NOMO-1 treated with DMSO at 0.1 percent for 48 hours (cell line): ENCODE data around the gene F8.

Source experiments
- DNase-seq: peaks from one replicate; lab custom pipeline; 2025; ENCODE audit not compliant: unreplicated experiment; lab: John Stamatoyannopoulos, UW

Gene F8

DNA sequence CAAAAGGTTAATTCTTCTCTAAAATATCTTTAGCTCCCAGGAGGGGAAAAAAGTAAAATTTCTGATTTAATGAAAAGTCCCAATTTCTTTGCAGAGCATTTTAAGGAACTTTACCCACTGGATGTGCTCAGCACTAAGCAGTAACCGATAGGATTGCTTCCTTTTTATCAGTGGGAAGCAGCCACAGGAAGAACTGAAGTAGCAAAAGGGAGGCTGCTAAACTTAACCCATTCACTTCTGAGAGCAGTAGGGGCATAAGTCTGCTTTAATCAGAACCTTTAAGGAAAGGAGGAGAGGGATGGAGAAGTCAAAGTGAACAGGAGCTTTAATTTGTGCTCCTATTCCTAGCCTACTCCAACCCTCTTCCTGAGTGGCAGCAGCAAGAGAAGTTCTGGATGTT, at the start of gene F8:
TSS of gene F8 (minus strand) at position 139 of the 400 bp plus-strand sequence. CDS start 171 bp downstream, outside the sequence.
- no peak for DNase-seq

DNA sequence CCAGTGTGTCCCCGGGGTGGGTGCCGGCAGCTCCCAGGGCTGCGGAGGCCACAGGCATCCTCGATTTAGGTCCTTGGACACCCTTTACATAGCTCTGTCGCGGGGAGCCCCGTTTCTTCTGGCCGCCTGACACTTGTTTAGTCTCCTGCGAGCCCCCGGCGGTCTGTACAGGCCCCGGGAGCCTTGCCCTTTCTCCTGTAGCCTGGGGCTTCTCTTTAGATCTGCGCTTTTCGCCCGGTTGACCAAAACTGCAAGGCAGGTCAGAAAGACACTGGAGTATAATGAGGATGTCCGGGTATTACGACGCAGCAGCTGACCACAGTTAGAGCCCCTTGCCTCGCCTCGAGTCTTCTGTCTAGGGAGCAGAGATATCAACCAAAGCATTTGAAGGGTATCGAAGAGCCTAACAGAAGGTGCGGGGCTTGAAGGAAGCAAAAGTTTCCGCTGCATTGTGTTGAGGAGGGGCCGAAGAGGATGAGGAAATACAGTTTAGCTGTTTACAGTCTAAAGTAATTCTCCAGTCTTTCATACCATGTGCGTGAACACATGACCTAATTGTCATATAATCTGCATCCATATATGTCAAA, 49.3 kb upstream of the F8 start:
- DNase-seq, result no peak

DNA sequence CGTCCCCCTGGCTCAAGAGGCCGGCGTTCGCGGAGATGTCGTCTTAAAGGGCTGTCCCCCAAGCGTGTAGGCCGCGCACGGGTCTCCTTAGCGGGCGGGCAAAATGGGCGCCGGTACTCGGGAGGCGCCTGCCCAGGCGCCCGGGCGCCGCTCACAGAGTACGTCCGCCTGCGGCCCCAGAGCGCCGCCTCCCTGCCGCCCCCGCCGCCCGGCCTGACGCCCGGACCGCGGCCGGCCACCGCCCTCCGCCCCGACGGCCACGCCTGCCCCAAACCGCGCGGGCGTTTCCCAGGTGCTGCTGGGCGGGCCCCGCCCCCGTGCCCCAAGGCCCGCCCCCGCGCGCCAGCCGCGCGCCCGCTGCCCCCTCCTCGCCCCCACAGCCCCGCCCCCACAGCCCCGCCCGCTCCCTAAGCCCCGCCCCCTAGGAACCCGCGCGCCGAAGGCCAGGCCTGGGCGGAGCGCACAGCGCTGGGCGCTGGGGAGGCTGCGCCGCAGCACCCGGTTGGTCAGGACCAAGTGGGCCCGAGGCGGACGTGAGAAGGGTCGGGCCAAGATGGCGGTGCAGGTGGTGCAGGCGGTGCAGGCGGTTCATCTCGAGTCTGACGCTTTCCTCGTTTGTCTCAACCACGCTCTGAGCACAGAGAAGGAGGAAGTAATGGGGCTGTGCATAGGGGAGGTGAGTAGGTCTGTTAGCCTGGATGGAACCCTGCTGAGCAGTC, 48.6 kb upstream of the F8 start, which contains the start of the genes BRCC3, CMC4 and MTCP1:
TSS of gene BRCC3 (plus strand) at position 534 of the 719 bp plus-strand sequence. CDS start at position 554, 20 bp downstream.
TSS of gene CMC4 (minus strand) at position 162 of the 719 bp plus-strand sequence. CDS start 7,113 bp downstream, outside the sequence.
TSS of gene MTCP1 (minus strand) at position 162 of the 719 bp plus-strand sequence. CDS start 5,126 bp downstream, outside the sequence.
- DNase-seq, result peak; percentile 72

DNA sequence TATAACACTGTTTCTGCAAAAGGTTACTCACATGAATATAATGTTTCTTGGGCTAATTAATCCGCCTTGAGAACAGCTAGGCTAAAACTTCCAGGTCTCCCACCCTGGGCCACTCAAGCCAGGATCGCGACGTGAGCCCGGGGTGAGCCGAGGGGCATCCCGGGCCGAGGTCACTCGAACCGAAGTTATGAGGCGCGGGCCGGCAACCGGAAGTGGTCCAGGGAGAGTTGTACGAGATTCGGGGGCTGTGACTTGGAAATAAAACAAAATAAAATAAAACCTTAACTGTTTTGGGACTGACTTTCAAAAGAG, 48.1 kb upstream of the F8 start:
- no peak for DNase-seq

DNA sequence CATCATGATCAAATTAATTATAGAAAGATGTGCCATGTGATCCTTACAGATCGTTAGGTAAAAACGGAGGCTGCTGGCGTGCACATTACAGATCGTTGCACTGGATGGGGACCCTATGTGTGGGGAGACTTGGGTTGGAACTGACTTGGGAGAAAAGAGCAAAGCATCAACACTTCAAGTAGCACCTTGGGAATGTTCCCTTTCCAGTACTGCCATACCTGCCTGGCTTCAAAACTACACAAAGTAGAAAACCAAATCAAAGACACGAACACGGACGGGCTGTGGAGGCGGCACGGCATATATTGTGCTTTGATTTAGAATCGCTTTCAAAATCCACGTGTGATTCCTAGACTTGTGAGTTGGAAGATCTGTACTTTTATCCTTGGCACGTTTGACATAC, 47.5 kb upstream of the F8 start:
- DNase-seq, result no peak

DNA sequence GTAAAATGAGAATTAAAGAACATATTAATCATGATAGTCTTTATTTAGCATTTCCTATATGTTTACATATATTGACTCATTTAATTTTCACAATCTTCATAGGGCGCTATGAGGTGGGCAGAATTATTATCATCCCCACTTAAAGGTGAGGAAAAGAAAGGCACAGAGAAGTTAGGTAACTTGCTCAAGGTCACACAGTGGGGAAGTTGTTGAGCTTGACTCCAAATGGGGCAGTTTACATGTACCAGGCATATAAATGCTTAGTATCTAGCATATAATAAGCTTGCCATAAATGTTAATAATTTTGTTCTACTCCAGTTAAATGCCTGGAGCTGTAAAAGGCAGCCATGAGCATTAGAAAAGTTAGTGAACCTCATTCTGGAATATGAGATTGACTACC, 46.9 kb upstream of the F8 start:
- DNase-seq, result no peak

DNA sequence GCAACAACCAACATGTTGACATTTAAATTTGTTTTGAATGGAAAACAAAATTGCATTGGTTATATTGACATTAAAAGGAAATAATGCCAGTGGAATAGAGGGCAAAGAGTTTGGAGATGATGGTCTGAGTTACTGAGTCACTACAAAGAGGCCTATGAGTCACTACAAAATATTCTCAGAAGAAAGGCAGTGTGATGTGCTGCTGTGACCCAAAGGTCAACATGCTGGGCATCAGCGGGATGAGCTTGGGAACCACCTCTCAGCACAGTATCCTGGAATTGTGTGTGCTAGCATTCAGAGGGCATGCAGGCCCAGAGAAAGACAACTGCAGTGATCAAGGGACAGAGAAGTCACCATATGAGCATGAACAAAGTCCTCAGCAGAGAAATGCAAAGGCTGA, 45.6 kb upstream of the F8 start:
- no peak for DNase-seq

DNA sequence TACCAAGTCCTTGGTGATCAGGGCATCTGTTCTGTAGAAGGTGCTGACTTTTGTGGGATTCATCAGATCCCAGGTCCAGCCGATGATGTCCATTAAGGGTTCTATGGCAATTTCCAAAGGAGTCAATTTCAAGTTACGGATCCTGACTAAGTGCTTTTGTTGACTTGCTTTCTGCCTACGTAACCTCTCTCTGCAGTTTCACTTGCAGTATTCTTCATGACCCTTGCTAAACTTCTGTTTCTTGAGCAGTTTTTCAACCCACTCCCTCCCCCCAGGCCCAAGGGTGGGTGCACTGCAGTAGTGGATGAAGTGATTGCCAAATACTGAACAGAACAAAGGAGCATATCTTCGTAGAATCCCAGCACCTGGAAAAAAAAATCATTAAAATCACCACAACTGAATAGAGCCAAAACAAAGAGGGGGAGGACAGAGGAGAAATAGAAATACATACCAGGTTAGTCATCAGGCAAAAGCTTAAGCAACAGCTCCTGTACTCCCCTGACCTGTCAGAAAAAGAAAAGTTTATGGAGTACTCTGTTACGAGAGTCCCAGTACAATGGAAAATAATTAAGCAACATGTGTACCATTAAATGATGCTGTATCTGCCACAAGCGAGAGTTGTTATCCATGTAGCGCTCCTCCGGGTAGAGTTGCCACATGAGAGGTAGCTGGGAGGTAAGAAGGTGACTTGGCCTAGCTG, 42.7 kb upstream of the F8 start:
- DNase-seq, result no peak

DNA sequence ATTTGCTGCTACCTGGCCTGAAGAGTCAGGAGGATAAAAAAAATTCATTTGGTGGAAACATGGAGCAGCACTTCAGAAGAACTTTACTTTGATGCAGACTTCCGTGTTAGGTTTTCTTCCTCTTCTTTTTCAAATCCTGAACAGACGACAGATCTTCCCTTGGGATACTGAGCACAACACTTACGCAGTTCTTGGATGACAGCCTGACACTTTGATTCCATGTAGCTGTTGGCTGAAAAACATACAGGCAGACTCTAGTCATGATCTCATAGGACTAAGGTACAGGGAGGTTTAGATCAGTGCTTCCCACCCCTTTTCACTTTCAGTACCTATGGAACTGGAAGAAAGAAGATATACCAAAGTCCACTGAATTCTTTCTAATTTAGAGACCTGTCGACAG, 39.2 kb upstream of the F8 start:
- DNase-seq, result no peak

DNA sequence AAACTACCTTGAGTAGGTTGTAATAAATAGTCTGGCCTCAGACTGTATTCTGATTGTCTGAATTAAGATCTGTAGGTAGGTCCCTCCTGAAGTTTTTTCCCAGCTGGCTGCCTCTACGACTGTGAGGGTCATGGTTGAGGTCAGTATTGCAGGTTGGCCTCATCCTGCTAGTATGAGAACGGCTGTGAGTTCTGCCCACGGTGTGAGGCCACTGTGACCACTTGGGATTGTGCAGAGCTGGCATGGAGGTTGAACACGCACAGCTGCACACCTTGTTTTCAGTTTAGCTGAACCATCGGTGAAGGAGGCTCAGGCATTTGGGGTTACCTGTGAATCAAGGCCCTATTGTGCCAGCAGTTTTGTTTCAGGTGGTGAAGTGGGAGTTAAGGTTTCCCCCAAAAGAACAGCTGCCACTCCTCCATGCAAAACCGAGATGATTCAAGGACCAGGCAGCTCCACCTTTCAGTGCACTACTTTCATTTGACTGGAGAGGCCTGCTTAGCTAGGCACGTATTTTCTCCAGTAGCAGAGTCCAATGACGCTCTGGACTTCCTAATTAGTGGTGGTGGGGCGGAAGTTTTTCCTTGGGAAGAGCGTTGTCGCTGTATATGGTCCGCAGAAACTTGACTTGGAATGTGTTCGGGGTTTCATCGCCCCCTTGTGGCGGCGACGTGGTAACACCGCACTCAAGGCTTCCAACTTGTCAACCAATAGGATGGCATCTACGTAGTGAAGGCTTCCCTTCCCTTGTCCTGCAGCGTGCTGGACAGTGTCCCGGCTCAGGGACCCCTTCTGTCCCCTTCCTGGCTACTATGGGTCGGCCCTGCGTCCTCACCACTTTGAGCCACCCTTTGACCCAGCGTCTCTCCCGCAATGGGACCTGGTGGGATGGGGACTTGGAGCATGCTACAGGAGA, 34.6 kb upstream of the F8 start:
- peak; percentile 17 for DNase-seq

DNA sequence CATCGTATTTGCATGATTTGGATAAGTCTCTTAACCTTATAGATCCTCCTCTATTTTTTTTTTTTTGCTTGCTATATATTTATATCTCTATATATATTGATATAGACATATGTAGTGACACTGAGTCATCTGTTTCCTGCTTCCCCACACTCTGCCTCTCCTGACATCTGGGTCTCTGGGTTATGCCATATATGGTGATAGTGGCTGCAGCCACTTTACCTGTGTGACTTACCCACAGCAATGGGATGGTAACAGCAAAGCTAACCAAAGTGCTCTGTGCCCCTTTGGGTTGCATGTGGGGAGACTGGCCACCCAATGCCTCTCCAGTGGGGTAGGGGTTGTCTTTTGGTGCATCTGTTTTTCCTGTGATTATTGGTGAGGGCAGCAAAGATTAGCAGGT, 33.9 kb upstream of the F8 start:
- DNase-seq, result no peak

DNA sequence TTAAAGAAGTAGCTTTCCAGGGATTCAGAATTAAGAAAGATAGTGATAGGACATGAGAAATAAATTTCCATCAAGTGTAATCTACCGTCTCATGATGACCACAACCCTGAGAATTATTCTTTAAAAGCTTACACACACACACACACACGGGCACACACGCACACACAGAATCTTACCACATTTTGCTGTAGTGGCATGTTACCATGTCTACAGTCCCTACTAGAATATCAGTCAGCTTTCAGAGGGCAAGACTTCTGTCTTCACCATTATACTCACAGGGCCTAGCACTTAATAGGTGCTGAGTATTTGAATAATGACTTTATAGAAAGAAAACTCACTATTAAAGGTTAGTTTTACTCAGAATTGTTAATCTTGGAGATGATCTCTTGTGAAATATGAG, 33.0 kb upstream of the F8 start:
- no peak for DNase-seq

DNA sequence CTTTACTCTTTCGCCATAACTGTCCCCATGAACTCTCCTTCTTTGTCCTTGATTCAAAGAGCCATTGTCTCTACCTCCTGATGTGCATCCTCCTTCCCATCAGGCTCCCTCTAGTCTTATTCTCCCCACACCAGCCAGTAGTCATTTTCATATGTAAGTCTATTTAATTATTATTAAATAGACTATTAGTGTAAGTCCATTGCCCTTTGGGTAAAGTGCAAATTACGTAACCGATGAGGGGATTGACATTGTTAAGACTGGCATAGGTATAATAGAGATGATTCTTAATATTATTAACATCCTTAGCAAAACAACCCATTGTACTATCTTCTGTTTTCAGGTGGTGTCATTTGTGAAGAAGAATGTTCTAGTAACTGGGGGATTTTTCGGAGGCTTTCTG, 31.7 kb upstream of the F8 start:
- DNase-seq, result no peak

DNA sequence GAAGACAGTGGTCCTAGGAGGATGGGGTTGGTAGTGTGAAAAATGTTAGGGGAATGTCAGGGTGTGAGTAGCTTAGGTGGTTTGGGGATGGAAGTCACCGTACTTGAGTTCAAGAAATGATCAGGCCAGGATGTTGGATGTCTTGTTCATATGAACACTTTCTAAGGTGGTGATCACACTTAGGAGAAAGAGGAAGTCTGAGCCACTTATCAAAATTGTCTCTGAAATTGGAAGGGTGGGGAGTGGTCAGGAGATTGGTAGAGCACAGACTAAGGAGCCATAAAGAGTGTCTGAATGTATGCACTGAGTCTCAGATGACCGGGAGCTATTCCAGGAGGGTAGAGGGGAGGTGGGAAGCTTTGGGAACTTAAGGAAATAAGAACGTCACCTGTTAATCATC, 31.1 kb upstream of the F8 start:
- no peak for DNase-seq

DNA sequence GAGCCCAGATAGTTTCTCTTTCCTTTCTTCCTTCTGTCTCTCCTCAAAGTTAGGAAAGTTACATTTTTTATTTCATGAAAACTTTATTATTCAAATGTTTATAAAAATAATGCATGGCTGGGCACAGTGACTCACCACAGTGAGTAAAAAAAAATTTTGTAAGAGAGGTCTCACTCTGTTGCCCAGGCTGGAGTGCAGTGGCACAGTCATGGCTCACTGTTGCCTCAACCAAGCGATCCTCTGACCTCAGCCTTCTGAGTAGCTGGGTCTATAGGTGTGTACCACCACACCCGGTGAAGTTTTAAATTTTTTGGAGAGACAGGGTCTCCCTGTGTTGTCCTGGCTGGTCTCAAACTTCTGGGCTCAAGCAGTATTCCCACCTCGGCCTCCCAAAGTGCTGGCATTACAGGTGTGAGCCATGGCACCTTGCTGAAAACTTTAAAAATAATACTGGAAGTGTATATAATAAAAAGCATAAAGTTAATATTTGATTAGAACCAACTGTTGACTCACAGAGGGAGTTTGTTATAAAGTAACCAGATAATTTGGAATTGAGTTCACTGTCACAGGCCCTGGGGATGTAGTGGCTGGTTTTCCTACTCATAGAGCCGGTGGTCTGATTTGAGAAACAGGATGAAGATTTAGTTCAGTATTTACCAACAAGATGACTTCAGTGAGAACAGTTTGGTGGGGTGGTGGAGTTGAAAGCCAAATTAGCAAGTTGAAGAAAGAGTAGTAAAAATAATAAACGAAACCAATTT, 30.4 kb upstream of the F8 start:
- DNase-seq, result no peak

DNA sequence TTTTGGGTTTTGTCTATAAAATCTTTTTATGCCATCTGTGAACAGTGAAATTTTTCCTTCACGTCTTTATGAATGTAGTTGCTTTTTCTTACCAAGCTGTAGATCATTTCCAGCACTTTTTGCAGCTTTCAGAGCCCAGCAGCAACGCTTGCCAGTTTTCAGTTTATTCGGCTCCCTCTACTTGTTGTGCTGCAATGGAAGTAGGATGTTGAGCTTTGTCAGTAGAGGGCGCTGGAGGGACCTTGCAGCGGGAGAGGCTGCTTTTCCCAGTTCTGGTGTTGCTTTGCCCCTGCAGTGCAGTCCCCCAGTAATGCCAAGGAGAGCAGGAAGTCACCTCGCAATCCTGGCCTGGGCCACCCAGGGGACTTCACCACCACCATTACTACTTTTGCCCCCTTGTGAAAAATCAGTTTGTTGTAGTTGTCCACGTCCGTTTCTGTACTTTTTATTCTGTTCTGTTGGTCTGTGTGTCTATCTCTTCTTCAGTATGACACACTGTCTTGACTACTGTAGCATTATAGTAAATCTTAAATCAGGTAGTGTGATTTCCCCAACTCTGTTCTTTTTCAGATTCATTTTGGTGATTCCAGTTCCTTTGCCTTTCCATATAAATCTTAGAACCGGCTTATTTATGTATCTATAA, 26.6 kb upstream of the F8 start:
- DNase-seq, result peak; percentile 27

DNA sequence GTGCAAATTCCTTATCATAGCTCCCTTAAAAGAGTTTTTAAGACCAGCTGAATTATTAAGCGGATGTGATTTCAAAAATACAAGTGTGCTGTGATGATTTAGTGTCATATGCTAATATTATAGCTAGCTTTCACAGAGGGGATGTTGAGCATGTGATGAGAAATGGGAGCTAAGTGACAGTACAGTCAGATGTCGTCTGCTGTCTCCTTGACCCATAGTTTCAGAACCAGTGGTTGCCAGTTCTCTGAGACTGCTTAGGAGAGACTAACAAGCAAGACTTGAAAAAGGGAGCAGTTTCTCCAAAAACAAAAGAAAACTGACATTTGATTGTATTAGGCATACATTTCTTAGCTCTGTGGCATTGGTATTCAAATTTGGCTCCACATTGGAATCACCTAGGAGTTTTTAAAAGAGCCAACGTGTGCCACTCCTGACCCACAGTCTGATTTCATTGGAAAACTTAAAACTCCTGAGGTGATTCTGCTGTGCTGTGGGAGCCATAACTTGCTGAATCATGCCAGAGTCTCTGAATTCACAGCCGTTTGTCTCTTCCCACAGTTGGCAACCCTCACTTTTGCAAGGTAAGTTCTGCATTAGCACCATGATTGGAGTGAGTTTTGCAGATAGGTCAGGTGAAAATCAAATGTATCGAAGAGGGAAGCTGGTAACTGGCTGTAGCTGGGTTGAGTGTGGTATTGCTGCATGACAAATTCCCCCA, 24.4 kb upstream of the F8 start:
- DNase-seq, result no peak

DNA sequence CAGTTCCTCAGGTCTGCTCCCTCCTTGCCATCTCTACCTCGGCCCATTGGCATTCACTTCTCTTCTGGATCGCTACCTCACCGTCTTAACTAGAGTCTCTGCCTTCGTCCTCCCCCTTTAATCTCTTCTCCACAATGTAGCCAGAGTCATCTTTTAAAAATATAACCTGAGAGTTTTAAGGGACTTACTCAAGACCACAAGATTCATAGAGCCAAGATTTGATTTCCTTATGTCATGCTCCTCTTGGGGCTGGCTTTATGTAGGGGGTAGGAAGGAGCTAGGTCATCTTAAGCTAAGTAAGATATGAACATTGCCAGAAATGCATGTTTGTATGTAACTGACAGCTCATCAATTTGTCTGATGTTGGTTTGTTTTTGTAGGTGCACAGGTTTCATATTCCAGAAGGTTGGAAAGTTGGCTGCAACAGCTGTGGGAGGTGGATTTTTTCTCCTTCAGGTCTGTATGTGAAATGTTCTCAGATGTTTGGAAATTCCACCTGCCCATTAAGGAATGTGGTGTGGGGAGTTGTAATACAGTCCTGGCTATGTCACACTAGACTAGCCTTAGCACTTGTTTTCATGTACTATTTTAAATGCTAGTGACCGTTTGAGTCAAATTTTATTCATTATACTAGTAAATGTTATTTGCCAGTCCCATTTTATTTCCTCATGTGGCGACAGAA, 23.7 kb upstream of the F8 start:
- DNase-seq, result no peak

DNA sequence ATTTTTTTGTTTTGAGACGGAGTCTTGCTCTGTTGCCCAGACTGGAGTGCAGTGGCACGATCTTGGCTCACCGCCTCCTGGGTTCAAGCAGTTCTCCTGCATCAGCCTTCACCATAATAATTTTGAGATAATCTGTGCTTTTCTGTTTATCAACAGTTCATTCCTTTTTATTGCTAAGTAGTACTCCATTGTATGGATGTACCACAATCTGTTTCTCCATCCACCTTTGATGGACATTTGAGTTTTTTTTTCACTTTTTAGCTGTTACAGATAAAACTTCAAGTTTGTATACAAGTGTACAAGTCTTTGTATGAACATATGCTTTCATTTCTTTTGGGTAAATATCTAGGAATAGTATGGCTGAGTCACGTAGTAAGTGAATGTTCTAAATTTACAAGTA, 13.2 kb upstream of the F8 start:
- no peak for DNase-seq
